Endothelial cell of umbilical vein (primary cell): Measurements from ENCODE around the gene PLN. TPM values are rescaled to one million over a fixed set of nuclear protein-coding genes. Genes with fewer than 3 reads are reported as not detected.
A peak's percentile ranks its signal among the peaks of the same experiment; 100 is the strongest.

Experiments used
- BruUV-seq: library from RNA; stranded (reverse); fragments of 400-500 nt; replicated peaks from 2 replicates; lab custom pipeline; 2021; lab: Mats Ljungman, UMichigan
- CTCF ChIA-PET: fragments of 300-600, 350-600 bp; sonication (Branson Sonifier 250); formaldehyde crosslinking; loops from one replicate; lab custom pipeline; 2021; ENCODE audit warnings: antibody characterized with exemption, inconsistent platforms; lab: Charles Lee
- POLR2A ChIA-PET: fragments of 300-600, 350-600 bp; sonication (Branson Sonifier 250); formaldehyde crosslinking; loops from one replicate; lab custom pipeline; 2021; ENCODE audit warnings: antibody characterized with exemption, inconsistent platforms; lab: Charles Lee
- DNase-seq: peaks from one replicate; pipeline ENCODE4 v3.0.0-alpha.2; 2011; ENCODE audit warnings: low read depth, low spot score
- FAIRE-seq: peaks from 2 replicates; lab custom pipeline; 2011; peaks lifted over from hg19 to GRCh38; lab: Jason Lieb, UNC
- H2AFZ ChIP-seq: 2 replicates; pipeline ENCODE4 v1.6.0; 2012; ENCODE audit warnings: low read depth, low read length, control low read depth, inconsistent platforms
- H3K27ac ChIP-seq: 2 replicates; pipeline ENCODE4 v1.5.1; 2011; ENCODE audit warnings: low read depth, mild to moderate bottlenecking, control low read depth, low read length, moderate library complexity; ENCODE audit not compliant: insufficient read depth
- H3K27me3 ChIP-seq, 2 experiments: 2 replicates each; pipeline versions ENCODE4 v1.6.0 to v1.6.1; 2011; ENCODE audit warnings: low read length in 2 of 2, mixed read lengths in 1 of 2; ENCODE audit not compliant: control insufficient read depth in 2 of 2, insufficient read depth in 2 of 2
- H3K36me3 ChIP-seq, 2 experiments: 2 replicates in 1 of 2; 3 replicates in 1 of 2; pipeline ENCODE4 v1.5.1; 2011; ENCODE audit warnings: low read length in 2 of 2, mild to moderate bottlenecking in 1 of 2, moderate library complexity in 1 of 2; ENCODE audit not compliant: control insufficient read depth in 2 of 2, insufficient read depth in 2 of 2; ENCODE audit errors: extremely low read depth in 1 of 2
- H3K4me1 ChIP-seq: 3 replicates; pipeline ENCODE4 v1.5.1; 2011; ENCODE audit warnings: mild to moderate bottlenecking, low read length; ENCODE audit not compliant: control insufficient read depth, insufficient read depth; ENCODE audit errors: extremely low read depth
- H3K4me2 ChIP-seq: 2 replicates; pipeline ENCODE4 v1.6.1; 2011; ENCODE audit warnings: low read length, control low read depth, mixed read lengths; ENCODE audit not compliant: insufficient read depth
- H3K4me3 ChIP-seq, 3 experiments: fragments of 200-600 bp in 1 of 3; sonication (generic), shearing (Covaris generic) in 1 of 3; replicated peaks in 1 of 3; 2 replicates each; pipeline ENCODE4 v1.5.1; 2011 to 2016; ENCODE audit warnings: control low read depth in 3 of 3, low read length in 3 of 3, mild to moderate bottlenecking in 2 of 3, inconsistent platforms in 1 of 3, low read depth in 1 of 3, moderate library complexity in 1 of 3; ENCODE audit not compliant: insufficient read depth in 1 of 3
- H3K79me2 ChIP-seq: 2 replicates; pipeline ENCODE4 v1.6.0; 2012; ENCODE audit warnings: low read length, inconsistent platforms; ENCODE audit not compliant: control insufficient read depth, insufficient read depth
- H3K9ac ChIP-seq: replicated peaks from 2 replicates; pipeline ENCODE3; 2011; ENCODE audit warnings: low read length, control low read depth; ENCODE audit not compliant: insufficient read depth; ENCODE audit errors: extremely low read depth
- H3K9me1 ChIP-seq: replicated peaks from 3 replicates; pipeline ENCODE4 v1.6.0; 2011; ENCODE audit warnings: mild to moderate bottlenecking, low read length; ENCODE audit not compliant: control insufficient read depth, insufficient read depth; ENCODE audit errors: extremely low read depth
- H3K9me3 ChIP-seq: replicated peaks from 2 replicates; pipeline ENCODE4 v1.5.1; 2012; ENCODE audit warnings: low read length, inconsistent platforms; ENCODE audit not compliant: control insufficient read depth, insufficient read depth
- H4K20me1 ChIP-seq: replicated peaks from 2 replicates; pipeline ENCODE3; 2011; ENCODE audit warnings: mild to moderate bottlenecking, low read length; ENCODE audit not compliant: control insufficient read depth, insufficient read depth; ENCODE audit errors: extremely low read depth
- EZH2 ChIP-seq: IDR thresholded peaks from 2 replicates; pipeline ENCODE4 v1.6.1; 2012; ENCODE audit warnings: borderline replicate concordance, low read depth, mild to moderate bottlenecking, moderate library complexity, low read length, inconsistent platforms; ENCODE audit not compliant: severe bottlenecking
- GATA2 ChIP-seq: IDR thresholded peaks from 2 replicates; pipeline ENCODE4 v1.7.0; 2011; ENCODE audit warnings: low read depth, mild to moderate bottlenecking, moderate library complexity, mixed read lengths, low read length; ENCODE audit not compliant: insufficient read length, insufficient read depth
- JUN ChIP-seq: IDR thresholded peaks from 2 replicates; pipeline ENCODE4 v1.6.1; 2011; ENCODE audit warnings: borderline replicate concordance, low read depth; ENCODE audit not compliant: insufficient read length, insufficient read depth
- MYC ChIP-seq: IDR thresholded peaks from one replicate; pipeline ENCODE4 v1.6.1; 2011; ENCODE audit warnings: mild to moderate bottlenecking, low read depth, low read length
- POLR2AphosphoS5 ChIP-seq: IDR thresholded peaks from 2 replicates; pipeline ENCODE4 v1.6.1; 2012; ENCODE audit warnings: low read depth, mild to moderate bottlenecking, control low read depth, low read length, moderate library complexity; ENCODE audit not compliant: insufficient read depth
- dilution Hi-C: fragments of 300-500 bp; cut with MboI; formaldehyde crosslinking; loops from one replicate; pipeline ENCODE4 v1.15.0; 2019; ENCODE audit warnings: low sequenced_read_pairs; ENCODE audit not compliant: extremely low pct_ligation_motif_present
- intact Hi-C: fragments of 100-400 bp; cut with micrococcal nuclease; formaldehyde crosslinking; loops from one replicate; pipeline ENCODE4 v1.10.0; 2022
- polyA plus RNA-seq, 4 experiments: library from polyadenylated mRNA; depleted of rRNA in 3 of 4; stranded (reverse) in 3 of 4; unstranded in 1 of 4; fragments of >200 nt; gene quantifications; 2 replicates each; pipeline versions ENCODE4 v1.2.1 to v1.2.3, GENCODE V29; 2011 to 2012; ENCODE audit warnings: missing spikeins in 1 of 4
- total RNA-seq: library from RNA; stranded (reverse); gene quantifications from 2 replicates; pipeline ENCODE4 v1.2.3, GENCODE V29; 2021
- TF ChIP-seq, protein P1 (sequence below), 2 donors: IDR thresholded peaks; 1 replicate in 1 of 2; 2 replicates in 1 of 2; pipeline ENCODE4 v1.5.1; 2011; ENCODE audit warnings: low read length in 2 of 2, mild to moderate bottlenecking in 2 of 2, moderate library complexity in 2 of 2, control low read depth in 1 of 2, inconsistent platforms in 1 of 2, low read depth in 1 of 2; ENCODE audit not compliant: insufficient read depth in 1 of 2; ENCODE audit errors: extremely low read depth in 1 of 2

Gene PLN
- total and polyA plus RNA-seq, 2 donors (not counting 3 experiments of a cell fraction or from before 2014, with no cell fraction given) = not detected

GRCh38 chr6:118551063-118552053, 3.3 kb downstream of the PLN start:
- Histone ChIP-seq H3K9ac (no peak overlapping the region), H4K20me1 (no peaks in the 10 kb centered on the region), H3K27me3 (no peaks in the 10 kb centered on the region), H3K9me3 (no peaks in the 10 kb centered on the region), H3K27ac (no peak overlapping the region), H3K4me3 (no peak overlapping the region), H3K36me3 (no peaks in the 10 kb centered on the region), H2AFZ (no peak overlapping the region), H3K4me1 (no peaks in the 10 kb centered on the region), H3K9me1 (no peaks in the 10 kb centered on the region), H3K79me2 (no peaks in the 10 kb centered on the region), H3K4me2 (no peak overlapping the region)
- DNase-seq = peak; percentile 79
- ChIA-PET CTCF (interaction anchor here (0.8 to 1.9 kb wide), 4 partner anchors 14 to 575 kb away, joined by 3 to 16 read pairs (median 4); no protein-coding TSS in a partner anchor), POLR2A (no interaction called here)
- FAIRE-seq = no peak
- intact Hi-C loops (loop anchor here (1.0 kb wide), 5 partner anchors 30 to 575 kb away; no protein-coding TSS in a partner anchor), dilution Hi-C loops (no loop called here)
- TF ChIP-seq EZH2 (no peak), JUN (no peak), MYC (no peak), POLR2AphosphoS5 (no peak), GATA2 (no peak)
- TF ChIP-seq, protein P1, sequence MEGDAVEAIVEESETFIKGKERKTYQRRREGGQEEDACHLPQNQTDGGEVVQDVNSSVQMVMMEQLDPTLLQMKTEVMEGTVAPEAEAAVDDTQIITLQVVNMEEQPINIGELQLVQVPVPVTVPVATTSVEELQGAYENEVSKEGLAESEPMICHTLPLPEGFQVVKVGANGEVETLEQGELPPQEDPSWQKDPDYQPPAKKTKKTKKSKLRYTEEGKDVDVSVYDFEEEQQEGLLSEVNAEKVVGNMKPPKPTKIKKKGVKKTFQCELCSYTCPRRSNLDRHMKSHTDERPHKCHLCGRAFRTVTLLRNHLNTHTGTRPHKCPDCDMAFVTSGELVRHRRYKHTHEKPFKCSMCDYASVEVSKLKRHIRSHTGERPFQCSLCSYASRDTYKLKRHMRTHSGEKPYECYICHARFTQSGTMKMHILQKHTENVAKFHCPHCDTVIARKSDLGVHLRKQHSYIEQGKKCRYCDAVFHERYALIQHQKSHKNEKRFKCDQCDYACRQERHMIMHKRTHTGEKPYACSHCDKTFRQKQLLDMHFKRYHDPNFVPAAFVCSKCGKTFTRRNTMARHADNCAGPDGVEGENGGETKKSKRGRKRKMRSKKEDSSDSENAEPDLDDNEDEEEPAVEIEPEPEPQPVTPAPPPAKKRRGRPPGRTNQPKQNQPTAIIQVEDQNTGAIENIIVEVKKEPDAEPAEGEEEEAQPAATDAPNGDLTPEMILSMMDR (IDR thresholded peaks at IDR 0.05; ENCODE audit: extremely low read depth in 1 of 2, insufficient read depth in 1 of 2, low read depth in 1 of 2, low read length in 2 of 2) = peak; percentile 31 to 46
- BruUV-seq = no TSS peak
